HG03469 (cell line): Measurements from ENCODE around the gene PPFIBP2.

Source experiments
- ATAC-seq: cut with Tn5 transposase; IDR thresholded peaks from one replicate; pipeline ENCODE4 v1.9.1; 2021; ENCODE audit warnings: mild to moderate bottlenecking, moderate library complexity, moderate number of reproducible peaks; ENCODE audit not compliant: unreplicated experiment

Gene PPFIBP2

DNA sequence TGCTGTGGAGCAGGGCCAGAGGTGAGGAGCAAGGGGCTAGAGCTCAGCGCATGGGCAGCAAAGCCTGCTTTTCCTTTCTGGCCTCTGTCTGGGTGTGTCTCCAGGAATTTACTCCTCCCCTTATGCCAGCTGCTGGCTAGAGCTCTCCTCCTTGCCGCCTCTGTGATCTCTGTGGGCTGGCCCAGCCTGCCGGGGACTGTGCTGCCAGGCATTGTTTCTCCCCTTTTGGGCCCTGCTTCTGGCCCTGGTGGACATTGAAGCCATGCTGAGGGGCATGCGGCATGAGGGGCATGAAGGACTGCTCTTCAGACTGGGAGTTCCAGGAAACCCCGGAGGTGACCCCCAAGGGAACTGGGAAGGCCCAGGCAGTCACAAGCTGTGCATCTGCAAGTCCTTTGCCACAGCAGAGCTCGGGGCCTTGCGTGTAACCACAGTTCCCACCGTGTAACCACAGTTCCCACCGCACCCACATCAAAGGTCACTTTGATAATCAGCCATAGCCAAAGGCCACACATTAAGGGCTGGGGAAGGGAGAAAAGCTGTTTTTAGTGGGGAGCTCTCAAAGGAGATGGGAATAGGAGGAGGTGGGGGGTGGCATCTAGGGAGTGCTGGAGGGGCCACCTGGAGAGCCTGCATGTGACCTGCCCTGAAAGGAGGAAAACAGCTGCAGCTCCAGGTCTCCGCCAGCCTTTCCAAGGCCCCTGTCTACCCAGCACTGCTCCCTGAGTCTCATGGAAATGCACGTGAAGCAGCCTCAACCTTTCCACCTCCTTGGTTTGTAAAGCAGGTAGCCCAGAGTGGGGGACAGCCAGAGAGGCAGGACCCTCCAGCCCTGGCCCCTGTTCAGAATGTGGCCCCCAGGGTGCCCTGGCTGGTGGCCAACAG, 62.3 kb downstream of the PPFIBP2 start:
- ATAC-seq: no peak

DNA sequence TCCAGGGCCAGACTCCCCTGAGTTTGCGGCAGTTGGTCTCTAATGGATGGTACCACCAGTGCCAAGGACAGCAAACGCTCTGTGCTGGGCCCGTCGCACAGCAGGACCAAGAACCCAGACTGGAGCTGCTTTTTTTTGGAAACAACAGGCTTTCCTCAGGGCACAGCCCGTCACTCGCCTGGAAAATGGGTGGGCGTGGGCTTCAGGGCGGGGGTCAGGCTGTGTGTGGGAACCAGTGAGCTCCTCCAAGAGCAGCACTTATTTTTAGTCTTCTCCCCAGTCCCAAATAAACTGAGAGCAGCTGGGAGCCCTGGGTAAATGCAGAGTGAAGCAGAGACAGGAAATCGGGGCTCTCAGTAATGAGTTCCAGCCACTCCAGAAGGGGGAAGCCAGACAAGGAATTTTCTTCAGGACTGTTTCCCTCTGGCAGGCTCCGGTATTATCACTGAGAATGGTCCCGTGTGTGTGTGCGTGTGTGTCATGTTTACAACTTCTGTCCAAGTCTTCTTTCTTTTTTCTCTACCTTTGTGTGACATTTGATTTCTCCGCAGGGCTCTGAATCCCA, 63.0 kb downstream of the PPFIBP2 start:
- ATAC-seq: no peak

DNA sequence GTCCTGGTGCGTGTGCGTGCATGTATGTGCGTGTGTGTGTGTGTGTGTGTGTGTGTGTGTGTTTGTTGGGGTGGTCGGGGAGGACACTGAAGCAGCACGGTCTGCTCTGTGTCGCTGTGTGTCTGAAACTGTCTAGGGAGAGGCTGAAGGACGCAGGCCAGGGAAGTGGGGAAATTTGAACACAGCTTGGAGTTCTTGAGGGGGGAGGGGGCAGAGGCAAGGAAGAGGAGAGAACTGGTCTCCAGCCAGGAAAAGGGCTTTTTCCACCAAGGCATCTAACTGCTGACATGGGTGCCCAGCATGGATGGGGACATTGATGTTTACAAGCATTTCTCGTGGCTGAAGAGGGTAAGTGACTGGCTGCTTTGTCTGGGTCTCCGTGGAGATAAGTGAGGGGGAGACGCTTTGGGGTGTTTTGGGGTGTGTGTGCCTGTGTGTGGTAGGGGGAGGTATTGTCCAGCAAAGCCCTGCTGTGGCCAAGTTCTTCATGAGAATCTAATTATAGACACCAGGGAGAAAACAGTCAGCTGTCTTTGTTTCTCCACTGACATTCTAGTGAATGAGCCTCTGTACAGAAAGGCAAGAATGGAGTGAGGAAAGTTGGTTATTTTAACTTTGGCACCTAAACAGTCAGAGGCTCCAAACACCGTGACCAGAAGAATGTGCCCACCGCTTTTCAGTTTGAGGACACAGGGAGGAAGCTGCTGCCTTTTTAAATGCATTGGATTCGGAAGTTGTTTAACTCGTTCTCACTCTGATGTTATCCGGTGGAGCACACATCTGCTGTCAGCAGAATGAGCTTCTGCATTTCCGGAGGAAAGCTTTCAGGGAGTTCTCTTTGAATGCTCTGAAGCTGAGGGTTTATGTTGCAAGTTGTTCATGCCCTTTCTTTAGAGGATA, 63.7 kb downstream of the PPFIBP2 start:
- no peak for ATAC-seq

DNA sequence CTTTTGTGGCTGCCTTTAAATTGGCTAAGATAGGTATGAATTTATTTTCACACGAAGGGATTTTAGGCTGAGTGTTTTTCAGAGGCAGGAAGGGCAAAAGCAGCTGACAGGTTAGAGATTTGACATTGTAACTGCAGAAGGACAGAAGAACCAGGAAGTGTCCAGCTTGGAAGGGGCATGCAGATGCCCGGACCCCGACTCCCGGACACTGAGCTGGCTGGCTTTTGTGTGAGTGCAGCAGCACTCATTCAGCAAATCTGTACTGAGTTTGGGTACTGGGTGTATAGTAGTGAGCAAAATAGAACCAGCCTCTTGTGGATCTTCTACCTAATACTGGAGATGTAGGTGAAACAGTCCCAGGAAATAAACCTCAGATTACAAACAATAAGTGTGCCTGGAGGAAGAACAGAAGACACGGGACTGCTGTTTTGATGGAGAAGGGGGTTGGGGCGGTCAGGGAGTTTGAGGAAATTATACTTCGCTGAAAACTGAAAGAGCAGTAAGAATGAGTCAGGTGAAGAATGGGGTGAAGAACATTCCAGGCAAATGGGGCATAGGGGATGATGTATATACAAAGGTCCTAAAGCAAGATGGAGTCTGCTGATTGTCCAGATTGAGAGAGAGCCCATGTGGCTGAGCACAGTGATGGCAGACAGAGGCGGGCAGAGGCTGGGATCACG, 64.6 kb downstream of the PPFIBP2 start:
- no peak for ATAC-seq

DNA sequence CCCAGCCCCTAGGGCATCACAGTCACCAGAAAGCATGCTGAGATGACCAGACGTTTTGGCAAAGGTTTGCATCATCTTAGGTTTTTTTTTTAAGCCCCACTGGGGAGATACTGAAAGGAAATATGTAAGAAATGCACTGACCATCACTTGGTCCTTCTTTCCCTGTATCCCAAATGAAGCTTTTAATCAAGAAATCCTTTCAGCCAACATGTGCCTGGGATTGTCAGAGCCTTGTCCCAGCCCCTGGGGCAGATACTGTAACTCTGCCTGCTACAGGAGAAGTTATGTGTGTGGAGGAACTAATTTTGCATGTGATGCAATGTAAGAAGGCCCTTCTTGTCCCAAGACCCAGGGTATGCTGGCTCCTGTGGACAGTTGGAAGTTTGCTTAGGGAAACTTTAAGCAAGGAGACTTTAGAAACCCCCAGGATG, 65.6 kb downstream of the PPFIBP2 start:
- no peak for ATAC-seq

DNA sequence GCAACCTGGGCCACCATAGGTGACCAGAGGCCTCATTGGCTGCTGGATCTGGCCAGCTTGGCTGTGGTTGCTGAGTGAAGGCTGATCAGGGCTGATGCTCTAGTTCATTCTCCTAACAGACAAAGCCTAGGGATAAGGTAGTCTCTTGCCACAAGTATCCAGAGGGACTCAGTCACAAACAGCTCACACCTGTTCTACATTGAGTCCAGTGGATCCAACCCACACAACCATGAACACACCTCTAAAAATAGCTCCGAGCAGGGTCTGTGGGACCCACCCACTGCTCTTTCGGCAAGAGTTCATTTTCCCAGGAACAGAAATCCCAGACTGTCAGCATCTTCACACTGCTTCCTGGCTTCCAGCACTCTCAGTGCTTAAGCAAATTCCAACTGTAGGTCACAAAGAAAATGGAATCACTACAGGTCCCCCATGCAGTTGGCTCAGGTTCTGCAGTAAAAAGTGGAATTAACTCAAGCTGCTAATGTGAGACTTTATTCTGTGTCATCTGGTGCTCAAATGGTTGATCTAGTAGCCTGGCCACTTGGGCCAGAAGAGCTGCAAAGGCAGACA, 67.3 kb downstream of the PPFIBP2 start:
- ATAC-seq: no peak

DNA sequence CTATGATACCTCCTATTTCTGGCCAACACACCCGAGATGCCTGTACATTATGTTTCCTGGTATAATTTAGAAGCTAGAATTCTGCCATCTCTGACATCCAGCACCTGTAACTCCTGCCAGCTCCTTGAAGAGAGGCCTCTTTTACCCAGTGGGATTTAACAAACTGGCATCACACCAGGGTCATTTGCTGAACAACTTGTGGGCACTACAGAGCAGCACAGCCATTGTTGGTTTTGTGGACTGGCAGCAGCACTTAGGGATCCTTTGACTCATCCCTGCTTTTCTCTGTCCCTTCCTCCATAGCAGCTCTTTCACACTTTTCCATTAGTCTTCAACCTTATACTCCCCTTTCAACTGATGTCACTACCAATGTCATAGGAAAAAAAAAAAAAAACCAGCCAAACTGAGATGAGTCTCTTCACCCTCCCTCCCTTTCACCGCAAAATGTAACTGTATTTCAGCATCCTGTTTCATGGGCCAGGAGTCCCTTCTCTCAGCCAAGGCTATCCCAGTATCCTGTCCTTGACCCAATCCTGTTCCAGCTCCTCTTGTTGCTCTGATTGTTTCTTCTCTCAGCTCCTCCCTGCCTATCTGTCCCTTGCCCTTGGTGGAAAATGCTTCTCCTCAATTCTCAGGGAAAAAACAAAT, 68.7 kb downstream of the PPFIBP2 start:
- ATAC-seq: no peak

DNA sequence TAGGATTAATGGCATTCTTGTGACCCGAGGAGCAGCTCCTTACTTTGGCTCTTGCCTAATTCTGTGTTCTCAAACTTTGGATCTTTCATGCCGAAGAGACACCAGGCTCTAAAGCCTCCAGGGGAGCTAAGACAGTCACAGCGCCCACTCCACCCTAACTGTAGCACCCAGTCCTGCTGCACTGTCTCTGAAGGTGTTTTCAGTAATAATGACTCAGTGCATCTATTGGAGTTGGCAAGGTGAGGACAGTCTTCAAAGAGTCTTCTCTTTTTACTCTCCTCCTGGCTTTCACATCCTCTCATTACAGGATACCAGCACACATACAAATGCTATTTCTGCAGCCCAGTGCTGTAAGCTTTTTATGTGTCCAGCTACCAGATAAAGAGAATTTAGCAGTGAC, 69.4 kb downstream of the PPFIBP2 start:
- no peak for ATAC-seq

DNA sequence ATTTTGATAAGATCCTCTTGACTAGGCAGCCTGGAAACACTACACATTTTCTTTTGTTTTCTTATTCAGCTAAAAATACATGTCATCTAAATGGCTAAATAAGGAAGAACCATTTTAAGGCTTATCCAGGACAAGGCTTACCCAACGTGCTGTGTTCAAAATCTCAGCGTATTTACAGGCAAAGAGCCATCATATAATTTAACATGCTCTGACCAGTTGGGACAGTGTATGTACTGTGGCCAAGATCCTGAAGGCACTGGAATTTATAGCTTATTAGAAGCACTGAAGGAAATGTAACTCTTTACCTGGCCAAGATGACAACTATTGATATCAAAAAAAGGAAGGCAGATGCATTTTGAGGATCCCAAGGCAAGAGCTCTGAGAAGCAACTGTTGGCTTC, 71.1 kb downstream of the PPFIBP2 start:
- no peak for ATAC-seq

DNA sequence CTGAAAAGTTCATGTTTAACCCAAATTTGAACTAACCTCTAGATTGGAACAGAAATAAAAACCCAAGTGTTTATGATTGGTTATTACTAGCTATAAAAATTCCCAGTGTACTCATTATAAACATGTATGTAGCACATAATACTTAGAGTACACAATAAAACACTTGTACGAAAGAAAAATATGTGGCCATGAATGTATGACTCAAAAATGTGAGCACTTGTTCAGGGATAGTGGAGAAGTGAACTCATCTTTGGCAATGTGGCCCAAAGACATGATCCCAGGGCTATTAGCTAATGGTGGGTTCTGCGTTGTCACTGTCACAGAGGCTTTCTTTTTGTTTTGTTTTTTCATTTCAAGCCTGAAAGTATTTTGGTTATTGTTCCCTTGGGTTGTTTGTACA, 72.0 kb downstream of the PPFIBP2 start:
- no peak for ATAC-seq

DNA sequence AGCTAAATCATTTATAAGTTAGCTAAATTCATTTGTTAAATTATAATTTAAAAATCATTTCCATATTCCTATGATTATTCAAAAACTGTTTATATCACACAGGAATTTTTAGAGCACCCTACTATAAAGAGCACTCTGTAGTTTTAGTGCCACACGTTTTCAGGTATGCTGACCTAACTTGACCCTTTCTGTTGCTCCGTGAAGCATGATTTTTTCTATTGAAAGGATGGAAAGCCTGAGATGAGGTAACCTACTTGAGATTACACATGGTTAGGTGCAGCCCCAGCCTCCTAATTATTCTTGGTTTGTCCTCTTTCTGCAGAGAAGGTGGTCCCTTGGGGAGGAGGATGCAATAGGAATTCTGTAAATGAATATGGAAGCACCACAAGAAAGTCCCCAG, 72.6 kb downstream of the PPFIBP2 start:
- ATAC-seq: no peak

DNA sequence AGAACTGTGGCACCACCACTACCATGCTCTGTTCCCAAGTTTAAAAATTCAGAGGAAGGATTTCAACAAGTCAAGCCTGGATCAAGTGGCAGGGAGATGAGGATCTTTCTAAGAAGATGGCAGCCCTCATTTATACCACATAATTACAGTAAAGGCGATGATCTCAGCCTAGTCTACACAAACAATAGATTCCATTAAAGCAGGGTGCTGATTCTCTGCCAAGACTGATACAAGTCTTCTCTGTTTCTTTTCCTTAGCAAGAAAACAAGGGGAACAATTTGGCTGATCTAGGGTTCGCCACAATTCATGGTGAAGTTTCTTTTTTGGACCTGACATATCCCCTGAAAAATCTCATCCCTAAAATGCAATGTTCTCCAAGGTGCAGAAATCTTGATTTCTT, 73.9 kb downstream of the PPFIBP2 start:
- no peak for ATAC-seq

DNA sequence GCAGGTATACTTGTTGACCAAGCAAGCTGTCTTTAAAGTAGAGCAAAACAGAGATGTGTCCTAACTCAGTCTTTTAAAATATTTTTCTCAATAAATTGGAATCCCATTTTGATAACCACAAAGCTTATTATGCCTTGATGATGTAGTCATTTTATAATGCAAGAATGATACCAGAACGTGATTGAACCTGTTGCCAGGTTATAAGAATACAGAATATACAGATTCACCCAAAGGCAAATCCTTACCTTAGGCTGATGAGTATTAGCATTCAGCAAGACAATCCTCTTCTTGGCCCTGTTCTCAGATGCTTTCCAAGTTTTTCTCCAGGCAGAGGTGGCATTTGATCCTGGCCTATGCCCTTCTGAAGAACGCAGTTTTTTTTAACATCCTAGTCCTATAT, 76.1 kb downstream of the PPFIBP2 start:
- ATAC-seq: no peak

DNA sequence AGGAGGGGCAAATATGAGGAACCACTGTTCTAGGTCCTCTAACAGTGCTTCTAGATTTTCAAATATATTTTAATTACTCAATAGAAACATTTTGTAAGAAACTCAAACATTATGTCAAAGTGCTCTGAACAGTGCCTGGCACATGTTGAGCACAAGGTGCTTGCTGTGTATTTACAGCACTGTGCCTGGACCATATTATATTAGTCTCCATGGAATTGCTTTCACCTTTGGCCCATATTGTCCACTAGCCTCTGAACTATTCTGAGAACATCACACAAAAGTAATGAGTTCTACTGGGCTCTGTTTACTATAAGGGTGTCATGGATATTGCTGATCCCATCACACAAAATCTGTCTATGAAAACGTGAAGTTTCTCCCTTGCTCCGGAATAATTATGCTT, 76.7 kb downstream of the PPFIBP2 start:
- no peak for ATAC-seq

DNA sequence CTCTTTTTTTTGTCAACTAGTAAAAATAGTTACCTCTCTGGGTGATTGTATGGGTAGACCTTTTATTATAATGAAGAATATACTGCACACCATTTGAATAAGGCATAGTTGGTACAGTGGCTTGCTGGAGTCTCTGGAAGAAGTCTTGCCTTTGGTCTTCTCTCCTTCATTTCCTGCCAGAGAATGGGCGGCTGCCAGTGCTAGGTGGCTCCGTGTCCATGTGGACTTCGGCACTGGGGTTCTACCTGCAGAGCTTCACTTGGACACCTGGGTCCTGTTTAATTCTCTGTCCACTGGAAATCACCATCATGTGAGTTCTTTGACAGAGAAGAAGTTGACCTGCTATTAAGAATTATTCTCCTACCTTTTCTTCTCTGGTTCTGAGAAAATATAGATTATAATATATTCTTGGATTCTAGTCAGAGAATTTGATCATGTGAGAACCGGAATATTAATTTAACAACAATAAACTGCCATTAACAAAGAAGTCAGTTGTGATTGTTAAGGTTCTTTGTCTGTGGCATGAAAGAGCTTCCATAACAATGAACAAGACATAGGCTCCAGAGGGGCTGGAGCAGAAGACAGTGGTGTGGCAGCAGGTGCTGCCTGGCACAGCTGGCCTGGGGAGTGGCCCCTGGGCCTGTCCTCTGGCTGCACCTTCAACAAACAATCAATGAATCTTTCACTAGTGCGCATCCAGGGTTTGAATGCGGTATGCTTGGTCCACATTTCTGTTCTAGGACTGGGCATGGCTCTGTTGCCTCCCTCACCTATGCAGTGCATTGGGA, 77.5 kb downstream of the PPFIBP2 start:
- no peak for ATAC-seq

DNA sequence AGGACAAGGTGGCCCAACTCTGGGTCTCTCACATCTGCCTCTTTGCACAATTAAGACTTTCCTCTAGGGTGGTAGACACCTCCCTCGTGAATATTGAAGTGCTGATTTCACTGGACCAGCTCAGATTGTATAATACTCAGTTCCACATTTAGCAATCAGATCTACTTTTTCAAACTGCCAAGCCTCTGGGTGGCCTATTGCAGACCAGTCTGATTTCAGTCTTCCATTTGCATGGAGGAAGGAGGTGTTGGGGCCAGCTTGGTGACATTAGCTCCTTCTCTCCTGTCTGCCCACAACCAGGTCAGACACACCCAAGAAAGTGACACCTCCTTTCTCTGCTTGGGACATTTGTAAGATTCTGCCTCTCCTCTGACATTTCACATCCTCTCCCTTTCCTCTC, 78.2 kb downstream of the PPFIBP2 start:
- ATAC-seq: no peak

DNA sequence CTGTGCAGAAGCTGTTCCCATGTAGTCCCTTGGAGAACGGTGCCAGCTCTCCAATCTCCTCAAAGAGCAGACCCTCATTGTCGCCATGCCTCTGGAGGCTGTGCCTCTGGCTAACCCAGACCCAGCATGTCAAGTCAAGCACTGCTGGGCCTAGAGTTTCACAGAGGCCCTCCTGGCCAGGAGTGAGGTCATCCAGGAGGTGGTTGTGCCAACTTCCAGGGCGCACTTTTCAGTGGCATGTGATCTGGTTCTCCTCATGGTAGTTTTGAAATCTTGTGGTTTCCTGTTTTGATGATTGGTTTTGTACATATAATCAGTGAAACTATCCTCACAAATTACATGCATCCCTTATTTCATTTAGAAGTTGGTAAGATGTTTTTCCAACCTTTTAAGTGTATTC, 78.9 kb downstream of the PPFIBP2 start:
- ATAC-seq: no peak

DNA sequence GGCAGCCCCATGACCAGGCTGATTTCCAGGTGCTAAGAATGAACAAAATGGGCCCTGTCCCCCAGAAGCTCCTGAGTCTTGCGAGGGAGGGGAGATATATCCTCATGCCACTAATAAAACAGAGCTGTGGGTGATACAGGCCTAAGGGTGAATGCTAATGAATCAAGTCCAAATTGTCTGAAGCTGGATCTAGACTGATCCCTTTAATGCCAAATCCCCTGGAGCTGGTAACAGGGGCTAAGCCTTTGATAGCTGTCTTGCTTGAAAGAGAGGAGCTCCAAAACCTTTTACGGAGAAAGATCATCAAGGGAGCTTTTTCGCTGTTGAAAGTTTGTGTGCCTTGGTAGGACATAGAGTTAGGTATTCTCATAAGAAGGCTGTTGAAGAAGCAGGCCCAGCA, 79.7 kb downstream of the PPFIBP2 start:
- no peak for ATAC-seq
